B cell (primary cell): ENCODE data around the gene MTUS2. TPM values are rescaled to one million over a fixed set of nuclear protein-coding genes. Genes with fewer than 3 reads are reported as not detected.

Experiments used
- ATAC-seq: fragments of 200-7000 bp; cut with Tn5 transposase; one replicate; pipeline ENCODE4 v1.10.0; 2021; ENCODE audit warnings: low read depth, mild to moderate bottlenecking, moderate number of reproducible peaks, moderate library complexity
- CTCF ChIA-PET: fragments of 350-600 bp; sonication (Branson Sonifier 250); formaldehyde crosslinking; loops from one replicate; lab custom pipeline; 2021; ENCODE audit warnings: antibody characterized with exemption, inconsistent platforms; lab: Charles Lee
- POLR2A ChIA-PET: fragments of 350-600 bp; sonication (Branson Sonifier 250); formaldehyde crosslinking; loops from one replicate; lab custom pipeline; 2021; ENCODE audit warnings: antibody characterized with exemption; lab: Charles Lee
- DNase-seq: peaks from one replicate; pipeline ENCODE4 v3.0.0; 2013
- H2AFZ ChIP-seq: 2 replicates; pipeline ENCODE4 v1.6.1; 2012; ENCODE audit warnings: mild to moderate bottlenecking, low read depth, low read length; ENCODE audit not compliant: insufficient read depth, poor library complexity, severe bottlenecking
- H3K27ac ChIP-seq, 2 donors: 1 replicate in 1 of 2; 2 replicates in 1 of 2; pipeline ENCODE4 v1.5.1; 2012 to 2013; ENCODE audit warnings: low read length in 2 of 2, mild to moderate bottlenecking in 2 of 2, moderate library complexity in 1 of 2
- H3K27me3 ChIP-seq, 4 experiments: fragments of 200-600 bp in 1 of 4; sonication (generic) in 1 of 4; replicated peaks in 1 of 4; 1 replicate in 2 of 4; 2 replicates in 2 of 4; pipeline versions ENCODE4 v1.6.1 to v1.7.0; 2013 to 2016; ENCODE audit warnings: low read length in 3 of 4, mild to moderate bottlenecking in 2 of 4, mixed read lengths in 1 of 4, moderate library complexity in 1 of 4; ENCODE audit not compliant: insufficient read depth in 4 of 4, control insufficient read depth in 3 of 4; ENCODE audit errors: control extremely low read depth in 1 of 4
- H3K36me3 ChIP-seq, 2 experiments: replicated peaks in 1 of 2; 1 replicate in 1 of 2; 2 replicates in 1 of 2; pipeline versions ENCODE4 v1.6.1 to v1.7.1; 2013; ENCODE audit warnings: low read length in 1 of 2; ENCODE audit not compliant: insufficient read depth in 2 of 2, control insufficient read depth in 1 of 2; ENCODE audit errors: control extremely low read depth in 1 of 2, extremely low read depth in 1 of 2
- H3K4me1 ChIP-seq, 2 donors: fragments of 200-600 bp in 1 of 2; sonication (generic) in 1 of 2; 1 replicate in 1 of 2; 2 replicates in 1 of 2; pipeline versions ENCODE4 v1.5.1 to v1.6.1; 2013 to 2017; ENCODE audit warnings: low read length in 2 of 2; ENCODE audit not compliant: control insufficient read depth in 2 of 2, insufficient read depth in 2 of 2
- H3K4me2 ChIP-seq: replicated peaks from 2 replicates; pipeline ENCODE3; 2012; ENCODE audit warnings: mild to moderate bottlenecking, low read depth, low read length; ENCODE audit not compliant: poor library complexity, severe bottlenecking
- H3K4me3 ChIP-seq, 5 experiments: fragments of 200-600 bp in 1 of 5; sonication (generic) in 1 of 5; 1 replicate in 3 of 5; 2 replicates in 2 of 5; pipeline versions ENCODE4 v1.5.1 to v1.7.0; 2011 to 2016; ENCODE audit warnings: low read length in 4 of 5, mild to moderate bottlenecking in 4 of 5, low read depth in 2 of 5, control low read depth in 1 of 5, moderate library complexity in 1 of 5; ENCODE audit not compliant: insufficient read depth in 1 of 5; ENCODE audit errors: control extremely low read depth in 1 of 5, extremely low read depth in 1 of 5
- H3K79me2 ChIP-seq: fragments of 200-600 bp; sonication (generic); one replicate; pipeline ENCODE4 v1.6.0; 2016; ENCODE audit warnings: low read length; ENCODE audit not compliant: control insufficient read depth, insufficient read depth
- H3K9ac ChIP-seq: fragments of 200-600 bp; sonication (generic); 2 replicates; pipeline ENCODE4 v1.6.1; 2017; ENCODE audit warnings: mild to moderate bottlenecking, low read length, moderate library complexity
- H3K9me3 ChIP-seq, 3 donors: one replicate each; pipeline versions ENCODE4 v1.6.1 to v1.7.1; 2013; ENCODE audit warnings: low read length in 2 of 3; ENCODE audit not compliant: control insufficient read depth in 2 of 3, insufficient read depth in 1 of 3; ENCODE audit errors: control extremely low read depth in 1 of 3
- H4K20me1 ChIP-seq: 2 replicates; pipeline ENCODE4 v1.6.0; 2012; ENCODE audit warnings: mild to moderate bottlenecking, low read length; ENCODE audit not compliant: insufficient read depth, control insufficient read depth, poor library complexity, severe bottlenecking
- H3K27ac Mint-ChIP-seq: one replicate; pipeline ENCODE4 v1.8.0; 2021; ENCODE audit warnings: mixed read lengths
- H3K27me3 Mint-ChIP-seq: one replicate; pipeline ENCODE4 v1.8.0; 2021; ENCODE audit warnings: mixed read lengths
- H3K4me1 Mint-ChIP-seq: one replicate; pipeline ENCODE4 v1.8.0; 2021; ENCODE audit warnings: mixed read lengths
- H3K4me3 Mint-ChIP-seq: one replicate; pipeline ENCODE4 v1.8.0; 2021; ENCODE audit warnings: mixed read lengths
- H3K9me3 Mint-ChIP-seq: one replicate; pipeline ENCODE4 v1.8.0; 2022; ENCODE audit warnings: mixed read lengths; ENCODE audit not compliant: insufficient read depth
- CTCF ChIP-seq: fragments of 200-600 bp; IDR thresholded peaks from one replicate; pipeline ENCODE4 v1.8.0; 2022; ENCODE audit warnings: antibody characterized with exemption, mild to moderate bottlenecking
- EZH2 ChIP-seq: IDR thresholded peaks from 2 replicates; pipeline ENCODE4 v1.6.1; 2012; ENCODE audit warnings: borderline replicate concordance, low read depth, mild to moderate bottlenecking, moderate library complexity, low read length; ENCODE audit not compliant: insufficient read depth, poor library complexity, severe bottlenecking
- WGBS: methylation state at CpG from one replicate; pipeline ENCODE4 v1.1.5; 2013; ENCODE audit warnings: missing lambda C conversion rate; ENCODE audit not compliant: insufficient coverage; 5-methylcytosine and 5-hydroxymethylcytosine counted together
- intact Hi-C: fragments of 100-400 bp; cut with micrococcal nuclease; formaldehyde crosslinking; loops from one replicate; pipeline ENCODE4 v1.10.0; 2022
- polyA plus RNA-seq: library from polyadenylated mRNA; depleted of rRNA; stranded (reverse); fragments of >200 nt; gene quantifications from 2 replicates; pipeline ENCODE4 v1.2.3, GENCODE V29; 2012
- total RNA-seq, 2 donors: library from RNA; stranded (reverse); fragments of 120-200 nt in 1 of 2; gene quantifications; 1 replicate in 1 of 2; 2 replicates in 1 of 2; pipeline versions ENCODE4 v1.2.3 to v1.2.4, GENCODE V29; 2013 to 2022

Gene MTUS2
- total and polyA plus RNA-seq, 2 donors (not counting 1 experiment from before 2014, with no cell fraction given), result 0.12 TPM; not detected in 1

DNA sequence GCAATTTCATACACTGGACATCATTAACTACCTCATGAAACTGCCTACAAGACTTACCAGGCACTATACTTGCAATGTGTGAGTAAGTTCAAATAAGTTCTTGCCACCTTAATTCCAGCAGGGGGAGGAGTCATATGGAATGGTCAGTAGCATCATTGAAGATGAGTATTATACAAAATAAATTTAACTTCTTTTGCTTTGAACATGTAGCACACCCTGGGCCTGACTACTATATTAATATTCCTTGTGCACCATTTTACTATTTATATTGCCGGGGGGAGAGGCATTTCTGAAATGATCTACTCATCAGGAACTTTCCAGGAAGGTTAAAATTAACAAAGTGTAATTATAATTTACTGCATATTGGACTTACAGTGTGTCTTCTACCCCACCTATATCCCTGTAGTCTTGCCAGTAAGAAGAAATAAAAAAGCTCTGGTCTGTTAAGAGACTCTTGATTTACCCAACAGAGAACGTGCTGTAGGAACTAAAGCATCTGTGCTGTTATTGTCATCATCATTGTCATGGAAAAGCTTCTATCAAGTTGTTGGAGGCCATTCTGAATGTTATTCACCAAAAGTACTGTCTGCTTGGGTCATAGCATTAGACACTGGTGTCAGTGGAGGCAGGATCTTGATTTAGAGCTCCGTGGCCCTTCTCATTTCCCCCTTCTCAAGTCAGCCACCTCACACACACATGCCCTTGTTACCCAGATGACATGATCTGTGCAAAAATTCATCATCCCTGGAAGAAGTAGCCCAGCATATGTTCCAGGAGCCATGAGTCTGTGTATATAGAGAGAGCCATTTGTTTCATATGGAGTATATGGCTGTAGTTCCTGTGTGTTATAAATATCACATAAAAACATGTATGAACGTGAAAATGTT lies 147.1 kb downstream of the MTUS2 start:
- H3K27ac ChIP-seq, result no peak overlapping the region
- H3K79me2 ChIP-seq, result no peaks in the 10 kb centered on the region
- peaks cover 17% of the 10 kb centered on the region for H3K27me3 Mint-ChIP-seq
- intact Hi-C loops, result no loop called here
- no peaks in the 10 kb centered on the region for H4K20me1 ChIP-seq
- no CpG with 5 or more reads among the region's 4 CpGs for WGBS
- H3K4me2 ChIP-seq, result no peak overlapping the region
- H3K36me3 ChIP-seq, result no peaks in the 10 kb centered on the region
- DNase-seq, result no peak
- ChIA-PET POLR2A (no interaction called here), CTCF (no interaction called here)
- no peaks in the 10 kb centered on the region for H3K9me3 ChIP-seq
- TF ChIP-seq EZH2, result no peak
- no peak for TF ChIP-seq CTCF
- H3K4me1 ChIP-seq, result no peaks in the 10 kb centered on the region
- H3K27ac Mint-ChIP-seq, result no peak overlapping the region
- H3K9me3 Mint-ChIP-seq, result no peaks in the 10 kb centered on the region
- no peak overlapping the region for H3K4me3 Mint-ChIP-seq
- peaks cover 0 to 3% (median 0%) of the 10 kb centered on the region in 4 experiments for H3K27me3 ChIP-seq
- no peaks in the 10 kb centered on the region for H3K4me1 Mint-ChIP-seq
- no peak for ATAC-seq
- H3K9ac ChIP-seq, result no peak overlapping the region
- H3K4me3 ChIP-seq, result no peak overlapping the region
- no peak overlapping the region for H2AFZ ChIP-seq

GRCh38 chr13:28976195-28976594 lies 156.1 kb downstream of the MTUS2 start:
- Mint-ChIP-seq H3K27me3 (peaks cover 38% of the 10 kb centered on the region), H3K9me3 (no peaks in the 10 kb centered on the region), H3K27ac (no peak overlapping the region), H3K4me1 (no peaks in the 10 kb centered on the region), H3K4me3 (no peak overlapping the region)
- TF ChIP-seq EZH2, result no peak
- TF ChIP-seq CTCF, result no peak
- Histone ChIP-seq H3K9ac (no peak overlapping the region), H3K4me3 (no peak overlapping the region), H3K79me2 (no peaks in the 10 kb centered on the region), H3K4me1 (no peaks in the 10 kb centered on the region), H3K27ac (no peak overlapping the region), H4K20me1 (no peaks in the 10 kb centered on the region), H2AFZ (no peak overlapping the region), H3K36me3 (no peaks in the 10 kb centered on the region), H3K27me3 (peaks cover 0 to 3% (median 0%) of the 10 kb centered on the region in 4 experiments), H3K4me2 (no peak overlapping the region), H3K9me3 (no peaks in the 10 kb centered on the region)
- no peak for DNase-seq
- intact Hi-C loops, result no loop called here
- 67% methylated on average over 1 of the region's 1 CpG for WGBS
- CTCF ChIA-PET, result no interaction called here
- ATAC-seq, result no peak
- POLR2A ChIA-PET, result no interaction called here
